SK-N-MC (cell line): Measurements from ENCODE around the gene ZNF783.
"Not testable (repeated sequence)": the region's sequence is repeated elsewhere in the genome, so short reads cannot be mapped to it uniquely, and the experiment has no call there.

Experiments used
- DNase-seq: peaks from one replicate; pipeline ENCODE4 v3.0.0-alpha.2; 2011; ENCODE audit warnings: low read depth, low spot score
- H3K27ac ChIP-seq: fragments of 200-600 bp; sonication (generic); 2 replicates; pipeline ENCODE4 v1.5.1; 2016; ENCODE audit warnings: mixed run types
- H3K36me3 ChIP-seq: fragments of 200-600 bp; sonication (generic); 2 replicates; pipeline ENCODE4 v1.6.1; 2017; ENCODE audit warnings: antibody characterized with exemption, low read length, mixed read lengths; ENCODE audit not compliant: insufficient read depth
- H3K4me3 ChIP-seq: fragments of 200-600 bp; sonication (generic); 2 replicates; pipeline ENCODE4 v1.5.1; 2016
- H3K9ac ChIP-seq: fragments of 200-600 bp; sonication (generic); 2 replicates; pipeline ENCODE4 v1.8.0; 2017; ENCODE audit warnings: mixed run types, mixed read lengths; ENCODE audit not compliant: insufficient read length
- H3K9me3 ChIP-seq: fragments of 200-600 bp; sonication (generic); 2 replicates; pipeline ENCODE4 v1.6.1; 2017; ENCODE audit warnings: low read depth, mild to moderate bottlenecking, antibody characterized with exemption, low read length, moderate library complexity, mixed read lengths
- EZH2 ChIP-seq: fragments of 200-600 bp; sonication (generic); IDR thresholded peaks from one replicate; pipeline ENCODE4 v1.6.1; 2017; ENCODE audit warnings: antibody characterized with exemption
- FOXP2 ChIP-seq: optimal IDR thresholded peaks from 2 replicates; pipeline ENCODE3; 2011; ENCODE audit warnings: mild to moderate bottlenecking, moderate library complexity; ENCODE audit not compliant: insufficient read depth; ENCODE audit errors: extremely low read length, control extremely low read depth
- POLR2AphosphoS5 ChIP-seq: IDR thresholded peaks from 2 replicates; pipeline ENCODE4 v1.6.1; 2012; ENCODE audit warnings: mild to moderate bottlenecking, low read depth, low read length, borderline replicate concordance

Gene ZNF783

GRCh38 chr7:149237502-149237901 lies 24.5 kb upstream of the ZNF783 start:
- Histone ChIP-seq H3K4me3 (no peak overlapping the region), H3K36me3 (peaks cover 5% of the 10 kb centered on the region), H3K9me3 (no peaks in the 10 kb centered on the region), H3K27ac (no peak overlapping the region), H3K9ac (no peak overlapping the region)
- TF ChIP-seq EZH2 (no peak), POLR2AphosphoS5 (no peak), FOXP2 (no peak)
- DNase-seq, result no peak

GRCh38 chr7:149238051-149238450 lies 23.9 kb upstream of the ZNF783 start:
- peaks cover 8% of the 10 kb centered on the region for H3K36me3 ChIP-seq
- H3K4me3 ChIP-seq, result no peak overlapping the region
- DNase-seq, result no peak
- 0 out of 2 replicates have a peak, but pooled peaks cover 2% of the 10 kb centered on the region for H3K9me3 ChIP-seq
- no peak overlapping the region for H3K27ac ChIP-seq
- TF ChIP-seq EZH2 (no peak), POLR2AphosphoS5 (no peak)
- H3K9ac ChIP-seq, result no peak overlapping the region

DNA sequence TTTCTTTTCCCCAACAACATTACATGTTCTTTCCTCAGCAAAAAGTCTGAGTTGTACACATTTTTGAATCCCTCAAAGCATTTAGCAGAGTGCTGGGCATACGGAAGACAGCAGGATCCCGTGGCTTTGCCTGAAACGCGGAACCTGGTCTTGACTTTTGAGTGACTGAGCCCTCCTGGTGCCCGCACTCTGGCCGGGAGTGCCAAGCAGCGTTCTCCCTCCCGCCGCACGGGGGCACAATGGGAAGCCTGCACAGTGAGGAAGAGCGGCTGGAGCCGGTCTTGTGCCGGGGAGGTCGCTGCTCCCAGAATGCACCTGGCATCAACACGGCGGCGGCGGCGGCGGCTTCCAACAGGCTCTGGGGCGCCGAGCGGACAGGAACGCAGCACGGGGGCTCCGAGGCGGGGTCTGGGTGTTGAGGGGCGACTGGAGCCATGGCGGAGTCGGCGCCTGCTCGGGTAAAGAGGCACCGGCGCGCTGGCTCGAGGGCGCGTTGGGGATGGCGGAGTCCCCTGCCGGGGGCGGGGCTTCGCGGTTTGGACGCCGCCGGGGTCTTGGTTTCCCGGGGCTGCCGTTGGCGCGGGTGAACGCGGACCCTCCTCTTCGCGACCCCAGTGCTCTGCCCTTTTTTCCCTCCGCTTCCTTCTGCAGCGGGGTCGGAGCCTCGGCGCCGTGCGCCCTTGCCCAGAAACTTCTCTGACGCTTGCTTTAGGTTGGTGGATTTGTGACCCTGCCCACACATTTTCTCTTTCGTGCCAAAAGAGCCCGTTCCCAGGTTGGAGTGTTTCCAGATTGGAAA lies 22.5 kb upstream of the ZNF783 start, which contains the start of gene ZNF212:
TSS of gene ZNF212 (plus strand) at position 307 of the 799 bp plus-strand sequence. CDS start at position 435, 128 bp downstream.
- Histone ChIP-seq H3K4me3 (peak within 1 kb of the TSS; percentile 94), H3K9ac (peak within 1 kb of the TSS; percentile 91), H3K27ac (0 out of 2 replicates have a peak within 1 kb of the TSS, but pooled peaks have one; percentile 33), H3K36me3 (peaks cover 8% of the 10 kb centered on the region), H3K9me3 (0 out of 2 replicates have a peak, but pooled peaks cover 2% of the 10 kb centered on the region)
- peak; percentile 51 for DNase-seq
- TF ChIP-seq POLR2AphosphoS5 (peak; percentile 76), FOXP2 (no peak)

GRCh38 chr7:149240637-149241036 lies 21.4 kb upstream of the ZNF783 start:
- H3K9ac ChIP-seq, result peak overlapping the region; percentile 91
- H3K4me3 ChIP-seq, result peak overlapping the region; percentile 94
- no peak for DNase-seq
- peaks cover 8% of the 10 kb centered on the region for H3K36me3 ChIP-seq
- TF ChIP-seq EZH2 (no peak), FOXP2 (no peak), POLR2AphosphoS5 (no peak)
- no peak overlapping the region for H3K27ac ChIP-seq
- 0 out of 2 replicates have a peak, but pooled peaks cover 2% of the 10 kb centered on the region for H3K9me3 ChIP-seq

DNA sequence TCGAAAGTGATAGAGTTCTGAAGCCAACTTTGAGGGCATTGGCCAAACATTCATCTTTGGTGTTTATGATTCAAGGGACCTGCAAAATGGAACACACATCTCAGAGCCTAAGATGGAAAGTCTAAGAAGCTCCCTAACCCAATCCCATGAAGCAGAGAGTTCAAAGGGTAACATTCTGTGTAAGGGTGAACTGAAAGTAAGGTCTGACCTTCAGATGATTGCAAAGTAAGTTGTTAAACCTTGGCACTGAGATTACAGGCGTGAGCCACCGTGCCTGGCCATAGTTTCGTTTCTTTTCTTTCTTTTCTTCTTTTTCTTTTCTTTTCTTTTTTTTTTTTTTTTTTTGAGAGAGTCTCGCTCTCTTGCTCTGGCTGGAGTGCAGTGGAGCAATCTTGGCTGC lies 20.3 kb upstream of the ZNF783 start:
- TF ChIP-seq EZH2, result no peak
- TF ChIP-seq FOXP2, result no peak
- no peak for TF ChIP-seq POLR2AphosphoS5
- no peak overlapping the region for H3K27ac ChIP-seq
- H3K9ac ChIP-seq, result no peak overlapping the region
- peaks cover 8% of the 10 kb centered on the region for H3K36me3 ChIP-seq
- 0 out of 2 replicates have a peak, but pooled peaks cover 2% of the 10 kb centered on the region for H3K9me3 ChIP-seq
- DNase-seq, result no peak
- H3K4me3 ChIP-seq, result no peak overlapping the region

DNA sequence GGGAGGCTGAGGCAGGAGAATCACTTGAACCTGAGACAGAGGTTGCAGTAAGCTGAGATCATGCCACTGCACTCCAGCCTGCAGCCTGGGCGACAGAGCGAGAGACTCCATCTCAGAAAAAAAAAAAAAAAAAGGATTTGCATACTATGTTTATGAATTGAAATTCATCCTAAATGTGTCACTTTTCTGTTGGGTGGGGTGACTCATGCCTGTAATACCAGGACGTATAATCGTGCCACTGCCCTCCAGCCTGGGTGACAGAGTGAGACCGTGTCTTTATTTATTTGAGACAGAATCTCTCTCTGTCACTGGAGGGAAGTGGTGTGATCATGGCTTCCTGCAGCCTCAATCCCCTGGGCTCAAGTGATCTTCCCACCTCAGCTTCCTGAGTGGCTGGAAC lies 16.8 kb upstream of the ZNF783 start:
- no peak for DNase-seq
- 0 out of 2 replicates have a peak, but pooled peaks cover 2% of the 10 kb centered on the region for H3K9me3 ChIP-seq
- no peak overlapping the region for H3K4me3 ChIP-seq
- no peak overlapping the region for H3K9ac ChIP-seq
- H3K27ac ChIP-seq, result no peak overlapping the region
- TF ChIP-seq FOXP2, result no peak
- TF ChIP-seq POLR2AphosphoS5, result no peak
- no peak for TF ChIP-seq EZH2
- peaks cover 11% of the 10 kb centered on the region for H3K36me3 ChIP-seq

- Histone ChIP-seq H3K9me3 (0 out of 2 replicates have a peak, but pooled peaks cover 2% of the 10 kb centered on the region), H3K4me3 (no peak overlapping the region), H3K27ac (no peak overlapping the region), H3K9ac (no peak overlapping the region), H3K36me3 (peaks cover 16% of the 10 kb centered on the region)
- no peak for TF ChIP-seq EZH2
- TF ChIP-seq POLR2AphosphoS5, result no peak
- TF ChIP-seq FOXP2, result no peak
- no peak for DNase-seq
Measured at GRCh38 chr7:149245744-149246143, 16.3 kb upstream of the ZNF783 start.

- no peak overlapping the region for H3K4me3 ChIP-seq
Measured at GRCh38 chr7:149248777-149249176, 13.2 kb upstream of the ZNF783 start.

DNA sequence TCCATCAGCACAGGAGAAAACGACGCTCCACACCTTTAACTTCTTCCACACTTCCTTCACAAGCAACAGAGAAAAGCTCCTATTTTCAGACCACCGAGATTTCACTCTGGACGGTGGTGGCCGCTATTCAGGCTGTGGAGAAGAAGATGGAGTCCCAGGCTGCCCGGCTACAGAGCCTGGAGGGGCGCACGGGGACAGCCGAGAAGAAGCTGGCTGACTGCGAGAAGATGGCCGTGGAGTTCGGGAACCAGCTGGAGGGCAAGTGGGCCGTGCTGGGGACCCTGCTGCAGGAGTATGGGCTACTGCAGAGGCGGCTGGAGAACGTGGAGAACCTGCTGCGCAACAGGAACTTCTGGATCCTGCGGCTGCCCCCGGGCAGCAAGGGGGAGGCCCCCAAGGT lies 11.8 kb upstream of the ZNF783 start:
- H3K9me3 ChIP-seq, H3K9ac ChIP-seq, DNase-seq, H3K4me3 ChIP-seq, H3K27ac ChIP-seq: not testable (repeated sequence)
- peaks cover 38% of the 10 kb centered on the region; the same call in 1 of the 2 replicates for H3K36me3 ChIP-seq

More at GRCh38 chr7:149248777-149249176, 13.2 kb upstream of the ZNF783 start:
- H3K27ac ChIP-seq, result no peak overlapping the region
- H3K9ac ChIP-seq, result peak overlapping the region; percentile 10
- peaks cover 30% of the 10 kb centered on the region; the same call in 1 of the 2 replicates for H3K36me3 ChIP-seq
- DNase-seq, result no peak
- no peaks in the 10 kb centered on the region for H3K9me3 ChIP-seq
- TF ChIP-seq FOXP2, result no peak
- TF ChIP-seq POLR2AphosphoS5, result no peak
- TF ChIP-seq EZH2, result no peak

DNA sequence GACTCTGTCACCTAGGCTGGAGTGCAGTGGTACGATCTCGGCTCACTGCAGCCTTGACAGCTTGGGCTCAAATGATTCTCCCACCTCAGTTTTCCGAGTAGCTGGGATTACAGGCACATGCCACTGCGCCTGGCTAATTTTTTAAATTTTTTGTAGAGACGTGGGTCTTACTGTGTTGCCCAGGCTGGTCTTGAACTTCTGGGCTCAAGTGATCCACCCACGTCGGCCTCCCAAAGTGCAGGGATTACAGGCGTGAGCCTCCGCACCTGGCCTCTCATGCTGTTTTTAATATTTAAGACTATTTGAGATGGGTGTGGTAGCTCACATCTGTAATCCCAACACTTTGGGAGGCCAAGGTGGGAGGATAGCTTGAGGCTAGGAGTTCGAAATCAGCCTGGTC lies 10.5 kb upstream of the ZNF783 start:
- H3K9ac ChIP-seq, H3K27ac ChIP-seq, H3K4me3 ChIP-seq, DNase-seq, H3K9me3 ChIP-seq: not testable (repeated sequence)
- H3K36me3 ChIP-seq, result peaks cover 38% of the 10 kb centered on the region; the same call in 1 of the 2 replicates
